ENCODE results near the gene NTHL1.
A peak's percentile ranks its signal among the peaks of the same experiment; 100 is the strongest.

Gene NTHL1

DNA sequence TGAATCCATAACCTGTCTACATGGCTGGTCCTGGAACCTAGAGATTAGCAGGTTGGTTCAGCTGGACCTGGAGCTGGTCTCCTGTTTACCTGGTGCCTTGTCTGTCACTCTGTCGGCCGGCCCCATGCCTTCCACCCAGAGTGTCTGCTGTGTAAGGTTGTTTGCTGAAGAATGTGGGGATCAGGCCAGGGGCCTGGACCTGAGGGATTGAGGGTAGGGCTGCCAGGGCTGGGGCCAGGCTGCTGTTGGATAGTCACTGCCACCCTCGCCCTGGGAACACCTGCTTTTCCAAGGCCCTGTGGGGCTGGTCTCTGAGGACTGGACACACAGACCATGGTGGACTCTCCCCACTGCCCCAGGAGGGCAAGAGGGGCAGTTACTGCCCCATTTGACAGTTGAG lies 19.5 kb downstream of the NTHL1 start:
- POLR2A ChIA-PET (ENCODE audit: low non-redundant PET) = interaction anchor here (0.6 kb wide), 1 partner anchor 12 kb away, joined by 4 read pairs; no protein-coding TSS in a partner anchor

DNA sequence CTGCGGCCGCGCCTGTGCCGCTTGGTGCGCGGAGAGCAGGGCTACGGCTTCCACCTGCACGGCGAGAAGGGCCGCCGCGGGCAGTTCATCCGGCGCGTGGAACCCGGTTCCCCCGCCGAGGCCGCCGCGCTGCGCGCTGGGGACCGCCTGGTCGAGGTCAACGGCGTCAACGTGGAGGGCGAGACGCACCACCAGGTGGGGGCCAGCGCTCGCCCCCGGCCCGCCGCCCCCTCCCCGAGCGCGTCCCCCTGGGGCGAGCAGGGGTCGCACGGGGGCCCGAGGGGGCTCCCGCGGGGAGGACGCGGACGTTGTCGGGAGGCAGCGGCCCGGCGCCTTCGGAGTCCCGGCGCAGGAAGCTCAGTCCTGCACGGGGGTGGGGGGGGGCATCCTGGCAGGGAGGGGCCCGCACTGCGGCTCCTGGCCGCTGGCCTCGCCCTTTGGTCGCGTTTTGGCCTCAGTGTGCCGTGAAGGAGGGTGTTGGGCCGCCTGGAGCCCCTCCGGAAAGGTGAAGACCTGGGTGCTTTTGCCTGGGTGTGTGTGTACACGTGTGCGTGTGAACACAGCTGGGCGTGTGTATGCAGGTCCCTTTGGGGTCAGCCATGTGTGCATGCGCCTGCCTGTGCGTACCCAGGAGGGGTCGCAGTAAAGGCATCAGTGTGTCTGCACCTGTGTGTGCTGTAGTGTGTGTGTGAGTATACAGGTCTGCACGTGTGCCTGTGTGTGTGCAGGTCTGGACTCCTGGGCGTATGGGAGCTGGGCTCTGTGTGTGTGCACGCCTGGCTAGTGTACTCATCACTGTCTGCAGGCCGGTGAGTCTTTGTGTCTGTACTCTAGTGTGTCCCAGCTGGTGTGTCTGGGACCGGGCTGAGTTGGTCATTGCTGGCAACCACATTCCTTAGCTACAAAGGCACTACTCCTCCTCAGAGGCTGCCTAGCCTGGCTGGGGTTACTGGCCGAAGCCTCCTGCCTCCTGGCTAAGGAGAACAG lies 20.3 kb downstream of the NTHL1 start:
- ChIA-PET POLR2A (ENCODE audit: low non-redundant PET) (interaction anchor here (0.6 kb wide), 1 partner anchor 12 kb away, joined by 4 read pairs; no protein-coding TSS in a partner anchor), CTCF (interaction anchor here (0.5 to 1.1 kb wide), 6 partner anchors 11 to 930 kb away, joined by 3 to 6 read pairs (median 3); no protein-coding TSS in a partner anchor)
- H3K27ac ChIP-seq = peak overlapping the region; percentile 85
- TF ChIP-seq, protein P1, sequence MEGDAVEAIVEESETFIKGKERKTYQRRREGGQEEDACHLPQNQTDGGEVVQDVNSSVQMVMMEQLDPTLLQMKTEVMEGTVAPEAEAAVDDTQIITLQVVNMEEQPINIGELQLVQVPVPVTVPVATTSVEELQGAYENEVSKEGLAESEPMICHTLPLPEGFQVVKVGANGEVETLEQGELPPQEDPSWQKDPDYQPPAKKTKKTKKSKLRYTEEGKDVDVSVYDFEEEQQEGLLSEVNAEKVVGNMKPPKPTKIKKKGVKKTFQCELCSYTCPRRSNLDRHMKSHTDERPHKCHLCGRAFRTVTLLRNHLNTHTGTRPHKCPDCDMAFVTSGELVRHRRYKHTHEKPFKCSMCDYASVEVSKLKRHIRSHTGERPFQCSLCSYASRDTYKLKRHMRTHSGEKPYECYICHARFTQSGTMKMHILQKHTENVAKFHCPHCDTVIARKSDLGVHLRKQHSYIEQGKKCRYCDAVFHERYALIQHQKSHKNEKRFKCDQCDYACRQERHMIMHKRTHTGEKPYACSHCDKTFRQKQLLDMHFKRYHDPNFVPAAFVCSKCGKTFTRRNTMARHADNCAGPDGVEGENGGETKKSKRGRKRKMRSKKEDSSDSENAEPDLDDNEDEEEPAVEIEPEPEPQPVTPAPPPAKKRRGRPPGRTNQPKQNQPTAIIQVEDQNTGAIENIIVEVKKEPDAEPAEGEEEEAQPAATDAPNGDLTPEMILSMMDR (conservative IDR thresholded peaks at IDR 0.05; ENCODE audit: low read depth) = no peak
- DNase-seq (ENCODE audit: low spot score) = no peak

More for the DNA sequence above, 19.5 kb downstream of the NTHL1 start:
- TF ChIP-seq, protein P1 (conservative IDR thresholded peaks at IDR 0.05; ENCODE audit: low read depth) = no peak
- CTCF ChIA-PET = interaction anchor here (0.5 to 1.1 kb wide), 4 partner anchors 12 to 112 kb away, joined by 3 to 6 read pairs (median 3); no protein-coding TSS in a partner anchor
- DNase-seq (ENCODE audit: low spot score) = no peak
- H3K27ac ChIP-seq = peak overlapping the region; percentile 85

DNA sequence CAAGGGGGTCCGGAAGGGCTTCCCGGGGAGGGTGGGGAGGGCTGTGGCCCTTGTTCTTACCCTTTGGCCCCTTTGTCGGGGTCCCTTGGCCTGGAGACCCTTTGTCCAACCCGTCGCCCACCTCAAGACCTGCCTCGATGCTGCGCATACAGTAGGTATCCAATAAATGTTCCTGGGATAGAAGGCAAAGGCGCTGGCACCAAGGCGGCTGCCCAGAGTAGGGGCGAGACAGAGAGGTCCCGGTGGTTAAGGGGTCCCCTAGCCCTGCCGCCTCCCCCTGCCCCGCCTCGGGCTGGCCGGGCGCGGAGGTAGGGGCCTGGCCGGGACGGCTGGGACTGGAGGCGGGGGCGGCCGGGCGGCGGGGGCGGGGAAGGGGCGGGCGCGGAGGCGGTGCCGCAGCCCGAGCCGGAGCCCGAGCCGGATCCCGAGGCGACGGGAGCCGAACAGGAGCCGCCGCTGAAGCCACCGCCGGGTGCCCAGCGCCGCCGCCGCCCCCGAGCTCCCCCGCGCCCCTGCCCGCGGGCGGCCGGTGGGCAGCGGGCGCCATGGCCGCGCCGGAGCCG lies 21.1 kb downstream of the NTHL1 start, which contains the start of gene NHERF2:
Gene NHERF2 (plus strand): TSS at position 442 of the 563 bp plus-strand sequence. CDS start 104 bp downstream, at position 546.
- peak within 1 kb of the TSS; percentile 85 for H3K27ac ChIP-seq
- peak; percentile 55 for DNase-seq (ENCODE audit: low spot score)
- CTCF ChIA-PET = interaction anchor here (0.6 kb wide), 2 partner anchors 127 to 929 kb away, joined by 3 read pairs; no protein-coding TSS in a partner anchor
- POLR2A ChIA-PET (ENCODE audit: low non-redundant PET) = no interaction called here
- TF ChIP-seq, protein P1 (conservative IDR thresholded peaks at IDR 0.05; ENCODE audit: low read depth) = no peak

DNA sequence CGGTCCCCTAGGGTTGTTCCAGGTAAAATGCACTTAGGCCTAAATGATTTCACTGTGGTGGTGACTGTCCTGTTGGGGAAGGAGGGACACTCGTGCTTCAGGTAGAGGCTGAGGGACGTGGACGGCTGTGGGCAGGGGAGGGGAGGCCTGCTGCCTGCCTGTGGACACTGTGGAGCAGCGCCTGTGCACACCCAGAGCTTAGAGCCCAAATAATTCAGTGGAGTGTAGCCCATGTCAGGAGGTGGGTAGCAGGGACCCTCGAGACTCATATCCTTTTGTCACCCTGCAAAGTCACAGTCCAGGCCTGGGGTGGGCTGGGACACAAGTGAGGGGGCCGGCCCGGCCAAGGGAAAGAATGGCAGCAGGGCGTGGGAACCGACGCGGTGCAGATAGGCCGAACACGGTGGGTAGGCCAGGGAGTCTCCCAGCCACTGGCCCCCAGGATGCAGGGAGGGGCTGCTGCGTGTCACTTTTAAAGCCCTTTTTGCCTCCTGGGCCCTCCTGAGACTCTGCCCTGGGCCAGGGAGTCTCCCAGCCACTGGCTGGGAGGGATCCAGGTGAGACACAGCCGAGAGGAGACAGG lies 21.7 kb downstream of the NTHL1 start:
- peak overlapping the region; percentile 85 for H3K27ac ChIP-seq
- CTCF ChIA-PET = interaction anchor here (0.6 kb wide), 2 partner anchors 127 to 929 kb away, joined by 3 read pairs; no protein-coding TSS in a partner anchor
- POLR2A ChIA-PET (ENCODE audit: low non-redundant PET) = no interaction called here
- TF ChIP-seq, protein P1 (conservative IDR thresholded peaks at IDR 0.05; ENCODE audit: low read depth) = no peak
- no peak for DNase-seq (ENCODE audit: low spot score)

DNA sequence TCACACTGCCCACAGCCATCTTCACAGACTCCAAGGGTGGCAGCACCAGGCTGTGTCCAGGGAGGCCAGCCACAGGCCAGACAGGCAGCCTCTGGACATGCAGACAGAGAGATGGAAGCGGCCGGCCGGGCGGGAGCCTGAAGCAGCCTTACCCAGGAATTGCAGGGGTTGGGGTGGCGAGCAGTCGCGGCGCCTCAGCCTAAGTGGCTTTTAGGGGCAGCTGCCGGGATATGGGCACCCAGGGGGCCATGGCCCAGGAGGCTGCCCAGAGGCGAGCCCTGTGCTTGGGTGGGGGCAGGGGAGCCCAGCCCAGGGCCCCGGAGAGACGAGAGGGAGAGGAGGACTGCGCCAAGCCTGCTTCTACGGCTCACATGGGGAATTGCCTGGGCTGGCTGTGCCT lies 22.4 kb downstream of the NTHL1 start:
- CTCF ChIA-PET = no interaction called here
- H3K27ac ChIP-seq = peak overlapping the region; percentile 85
- POLR2A ChIA-PET (ENCODE audit: low non-redundant PET) = no interaction called here
- no peak for DNase-seq (ENCODE audit: low spot score)
- TF ChIP-seq, protein P1 (conservative IDR thresholded peaks at IDR 0.05; ENCODE audit: low read depth) = no peak

DNA sequence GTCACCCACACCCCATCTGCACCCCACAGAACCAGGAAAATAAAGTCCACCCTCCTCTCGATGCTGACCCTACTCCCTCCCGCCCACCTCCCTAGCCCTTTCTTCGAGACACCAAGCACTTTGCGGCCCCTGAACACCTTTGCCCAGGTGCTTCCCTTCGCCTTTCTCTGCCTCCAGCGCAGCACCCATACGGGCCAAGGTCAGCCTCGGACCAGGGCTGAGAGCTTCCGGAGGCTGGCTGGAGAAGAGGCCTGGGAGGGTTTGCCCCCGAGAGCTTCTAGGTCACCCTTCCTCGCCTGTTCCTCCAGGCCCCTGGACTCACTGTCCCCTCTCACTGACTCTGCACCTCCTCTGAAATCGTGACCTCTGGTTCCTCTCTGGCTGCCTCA lies 23.6 kb downstream of the NTHL1 start:
- H3K27ac ChIP-seq = peak overlapping the region; percentile 85
- CTCF ChIA-PET = interaction anchor here (0.9 kb wide), 2 partner anchors 33 to 117 kb away, joined by 3 read pairs; no protein-coding TSS in a partner anchor
- POLR2A ChIA-PET (ENCODE audit: low non-redundant PET) = no interaction called here
- TF ChIP-seq, protein P1 (conservative IDR thresholded peaks at IDR 0.05; ENCODE audit: low read depth) = no peak
- no peak for DNase-seq (ENCODE audit: low spot score)

Measured in RWPE1 (cell line).